ENCODE measurements around the gene SYTL3.

DNA sequence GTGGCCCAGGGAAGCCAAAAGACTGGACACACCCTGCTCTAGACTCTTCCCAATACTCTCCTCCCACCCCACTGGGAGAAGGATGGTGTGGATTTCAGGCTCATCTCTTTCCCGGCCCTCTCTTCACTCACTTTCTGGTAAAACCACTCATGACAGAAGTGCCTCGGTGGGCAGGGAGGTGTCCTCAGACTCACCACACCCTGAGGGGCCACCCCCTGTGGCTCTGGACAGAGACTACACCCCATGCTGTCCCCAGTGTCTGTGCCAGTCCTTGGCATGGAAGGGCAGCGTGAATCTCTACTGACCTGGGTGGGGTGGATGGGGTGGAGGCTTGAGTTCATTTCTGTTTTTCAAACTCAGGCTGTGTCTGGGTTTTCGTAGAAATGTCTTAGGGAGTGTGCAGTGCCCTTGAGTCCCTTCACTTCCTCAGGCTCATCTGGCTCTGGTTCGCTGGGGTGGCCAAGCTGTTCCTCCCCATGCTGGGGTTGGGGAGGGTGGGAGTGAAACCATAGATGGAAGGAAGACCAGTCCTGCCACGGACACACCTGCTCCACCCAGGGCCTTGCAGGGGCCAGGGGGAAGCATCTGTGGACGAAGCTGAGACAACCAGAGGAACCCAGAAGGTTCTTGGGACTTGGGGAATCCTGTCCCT is 110.2 kb downstream of the SYTL3 start:
- TF ChIP-seq, protein P1, sequence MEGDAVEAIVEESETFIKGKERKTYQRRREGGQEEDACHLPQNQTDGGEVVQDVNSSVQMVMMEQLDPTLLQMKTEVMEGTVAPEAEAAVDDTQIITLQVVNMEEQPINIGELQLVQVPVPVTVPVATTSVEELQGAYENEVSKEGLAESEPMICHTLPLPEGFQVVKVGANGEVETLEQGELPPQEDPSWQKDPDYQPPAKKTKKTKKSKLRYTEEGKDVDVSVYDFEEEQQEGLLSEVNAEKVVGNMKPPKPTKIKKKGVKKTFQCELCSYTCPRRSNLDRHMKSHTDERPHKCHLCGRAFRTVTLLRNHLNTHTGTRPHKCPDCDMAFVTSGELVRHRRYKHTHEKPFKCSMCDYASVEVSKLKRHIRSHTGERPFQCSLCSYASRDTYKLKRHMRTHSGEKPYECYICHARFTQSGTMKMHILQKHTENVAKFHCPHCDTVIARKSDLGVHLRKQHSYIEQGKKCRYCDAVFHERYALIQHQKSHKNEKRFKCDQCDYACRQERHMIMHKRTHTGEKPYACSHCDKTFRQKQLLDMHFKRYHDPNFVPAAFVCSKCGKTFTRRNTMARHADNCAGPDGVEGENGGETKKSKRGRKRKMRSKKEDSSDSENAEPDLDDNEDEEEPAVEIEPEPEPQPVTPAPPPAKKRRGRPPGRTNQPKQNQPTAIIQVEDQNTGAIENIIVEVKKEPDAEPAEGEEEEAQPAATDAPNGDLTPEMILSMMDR (IDR thresholded peaks at IDR 0.05; ENCODE audit: borderline replicate concordance, extremely low read depth, low read length, poor library complexity, severe bottlenecking), result no peak
- TF ChIP-seq EZH2 (IDR thresholded peaks at IDR 0.05; ENCODE audit: borderline replicate concordance, low read depth, low read length, severe bottlenecking), result no peak
